RWPE1 (cell line): ENCODE results near the gene SEC22A.
"Not testable (repeated sequence)": the region's sequence is repeated elsewhere in the genome, so short reads cannot be mapped to it uniquely, and the experiment has no call there.

ENCODE experiments used
- CTCF ChIA-PET: fragments of 350-600 bp; sonication (Branson Sonifier 250); formaldehyde crosslinking; extraction: SDS; loops from one replicate; lab custom pipeline; 2021; lab: Yijun Ruan, JAX
- POLR2A ChIA-PET: fragments of 400-600 bp; formaldehyde crosslinking; extraction: SDS; loops from one replicate; lab custom pipeline; 2020; ENCODE audit warnings: antibody characterized with exemption; ENCODE audit not compliant: low non-redundant PET; lab: Yijun Ruan, JAX
- DNase-seq: peaks from one replicate; pipeline ENCODE4 v3.0.0; 2012; ENCODE audit warnings: low spot score
- H3K27ac ChIP-seq: fragments of 450-650 bp; 2 replicates; pipeline ENCODE4 v1.5.1; 2017
- CTCF ChIP-seq: fragments of 450-650 bp; conservative IDR thresholded peaks from 2 replicates; pipeline ENCODE4 v1.5.1; 2017; ENCODE audit warnings: low read depth, mild to moderate bottlenecking

SEC22A gene

DNA sequence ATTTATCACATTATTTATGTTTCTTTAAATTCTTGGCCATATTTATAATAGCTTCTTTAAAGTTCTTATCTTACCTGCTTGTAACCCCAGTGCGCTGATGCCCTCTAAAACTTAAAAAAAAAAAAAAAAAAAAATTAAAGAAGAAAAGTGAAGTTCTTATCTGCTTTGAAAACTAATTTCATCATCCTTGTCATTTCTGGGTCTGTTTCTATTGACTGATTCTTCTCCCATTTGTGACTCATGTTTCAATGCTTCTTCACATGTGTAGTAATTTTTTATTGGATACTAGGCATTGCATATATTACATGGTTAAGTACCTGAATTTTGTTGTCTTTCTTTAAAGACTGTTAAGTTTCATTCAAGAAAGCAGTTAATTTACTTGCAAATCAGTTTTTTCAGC is 3.4 kb upstream of the SEC22A start:
- no peak for TF ChIP-seq CTCF
- DNase-seq, result no peak
- CTCF ChIA-PET, result interaction anchor here (0.7 kb wide), 1 partner anchor 525 kb away, joined by 5 read pairs; no protein-coding TSS in a partner anchor
- no peak overlapping the region for H3K27ac ChIP-seq
- POLR2A ChIA-PET, result no interaction called here

- DNase-seq, result no peak
- peak overlapping the region; percentile 71 for H3K27ac ChIP-seq
- POLR2A ChIA-PET, result interaction anchor here (0.8 kb wide), 1 partner anchor 617 kb away, joined by 3 read pairs; no protein-coding TSS in a partner anchor
- CTCF ChIA-PET, result no interaction called here
- TF ChIP-seq CTCF, result no peak
Observed at GRCh38 chr3:123201223-123201556, 553 bp upstream of the SEC22A start.

- CTCF ChIA-PET, result no interaction called here
- H3K27ac ChIP-seq, result peak overlapping the region; percentile 71
- POLR2A ChIA-PET, result no interaction called here
- peak; percentile 19 for DNase-seq
- TF ChIP-seq CTCF, result no peak
Observed at GRCh38 chr3:123202451-123202850, 708 bp downstream of the SEC22A start.

DNA sequence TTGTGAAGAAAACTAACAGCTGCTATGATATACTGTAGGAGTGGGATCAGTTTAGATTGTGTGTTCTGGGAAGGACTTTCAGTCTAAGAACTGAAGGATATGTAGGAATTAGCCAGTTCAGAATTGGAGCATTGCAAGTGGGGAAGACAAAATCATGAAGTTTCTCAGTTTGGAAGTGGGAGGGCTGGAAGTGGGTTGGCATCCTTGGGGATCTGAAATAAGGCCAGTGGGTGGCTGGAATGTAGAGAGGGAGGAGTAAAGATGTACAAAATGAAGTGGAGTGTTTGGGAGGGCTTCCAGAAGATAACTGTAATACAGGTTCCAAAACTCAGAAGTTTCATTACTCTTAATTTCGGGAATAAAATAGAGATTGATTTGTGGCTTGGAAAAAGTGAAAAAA is 17.2 kb downstream of the SEC22A start:
- no peak for DNase-seq
- H3K27ac ChIP-seq, result no peak overlapping the region
- ChIA-PET POLR2A (no interaction called here), CTCF (no interaction called here)
- no peak for TF ChIP-seq CTCF

DNA sequence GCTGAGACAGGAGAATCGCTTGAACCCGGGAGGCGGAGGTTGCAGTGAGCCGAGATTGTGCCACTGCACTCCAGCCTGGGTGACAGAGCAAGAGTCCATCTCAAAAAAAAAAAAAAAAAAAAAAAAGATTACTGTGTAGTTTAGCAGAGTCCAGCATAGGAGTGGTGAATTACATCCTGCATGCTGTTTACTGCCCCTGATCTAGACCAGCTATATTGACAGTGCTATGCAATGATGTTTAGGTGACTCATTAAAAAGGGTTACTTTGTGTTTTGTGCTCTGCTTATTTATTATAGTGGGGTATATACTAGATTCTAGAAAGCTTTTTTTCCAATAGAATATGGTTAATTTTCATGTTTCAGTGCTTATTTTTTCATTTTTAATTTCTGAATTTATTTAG is 19.6 kb downstream of the SEC22A start:
- DNase-seq, POLR2A ChIA-PET, H3K27ac ChIP-seq: not testable (repeated sequence)
- CTCF ChIA-PET, result interaction anchor here (0.6 kb wide), 1 partner anchor 8 kb away, joined by 3 read pairs; no protein-coding TSS in a partner anchor

GRCh38 chr3:123225016-123225415 is 23.3 kb downstream of the SEC22A start:
- CTCF ChIA-PET, result no interaction called here
- POLR2A ChIA-PET, result interaction anchor here (0.6 kb wide), 1 partner anchor 318 kb away, joined by 3 read pairs; no protein-coding TSS in a partner anchor
- TF ChIP-seq CTCF, result no peak
- DNase-seq, result no peak
- no peak overlapping the region for H3K27ac ChIP-seq

GRCh38 chr3:123226549-123226948 is 24.8 kb downstream of the SEC22A start:
- no peak for TF ChIP-seq CTCF
- no peak overlapping the region for H3K27ac ChIP-seq
- CTCF ChIA-PET, result no interaction called here
- POLR2A ChIA-PET, result no interaction called here
- no peak for DNase-seq
